HG02870 (cell line): Measurements from ENCODE around the gene MTMR1.

ENCODE experiments used
- ATAC-seq: cut with Tn5 transposase; IDR thresholded peaks from one replicate; pipeline ENCODE4 v1.9.1; 2021; ENCODE audit warnings: mild to moderate bottlenecking, moderate library complexity; ENCODE audit not compliant: unreplicated experiment

The MTMR1 gene

DNA sequence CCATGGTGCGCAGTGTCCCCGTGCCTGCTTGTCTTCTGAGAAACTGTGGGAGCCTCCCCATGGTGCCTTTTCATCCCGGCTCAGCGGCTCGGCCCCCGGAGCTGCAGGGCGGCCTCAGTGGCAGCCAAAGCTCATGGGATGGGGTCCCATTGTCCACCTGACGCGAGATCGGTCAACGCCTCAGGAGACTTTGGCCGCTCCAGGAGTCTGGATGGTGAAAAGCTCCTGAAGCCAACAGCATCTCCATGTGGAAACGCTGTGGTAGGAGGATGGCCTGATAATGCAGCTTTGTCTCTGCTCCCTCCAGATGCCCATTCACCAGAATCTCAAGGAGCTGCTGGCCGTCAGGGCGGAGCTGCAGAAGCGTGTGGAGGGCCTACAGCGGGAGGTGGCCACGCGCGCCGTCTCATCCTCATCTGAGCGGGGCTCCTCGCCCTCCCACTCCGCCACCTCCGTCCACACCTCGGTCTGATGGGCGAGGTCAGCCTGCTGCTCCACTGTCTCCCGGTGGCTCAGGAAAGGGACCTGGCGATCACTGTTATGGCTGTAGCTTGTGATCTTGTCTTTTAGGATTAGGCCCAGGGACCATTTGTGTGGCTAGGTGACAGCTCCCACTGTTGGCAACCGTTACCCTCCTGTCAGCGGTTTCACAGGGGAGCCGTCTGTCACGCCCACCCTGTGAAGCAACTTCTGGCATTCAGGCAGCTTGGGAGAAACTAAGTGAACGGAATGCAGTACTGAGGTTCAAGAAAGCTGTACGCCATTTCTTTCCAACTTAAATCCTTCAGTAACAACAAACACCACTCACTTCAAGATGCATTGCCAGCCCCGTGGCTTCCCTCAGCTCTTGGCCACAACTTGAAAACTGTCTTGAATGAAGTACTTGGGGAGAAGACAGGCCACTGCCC, 69.3 kb downstream of the MTMR1 start:
- ATAC-seq: no peak

DNA sequence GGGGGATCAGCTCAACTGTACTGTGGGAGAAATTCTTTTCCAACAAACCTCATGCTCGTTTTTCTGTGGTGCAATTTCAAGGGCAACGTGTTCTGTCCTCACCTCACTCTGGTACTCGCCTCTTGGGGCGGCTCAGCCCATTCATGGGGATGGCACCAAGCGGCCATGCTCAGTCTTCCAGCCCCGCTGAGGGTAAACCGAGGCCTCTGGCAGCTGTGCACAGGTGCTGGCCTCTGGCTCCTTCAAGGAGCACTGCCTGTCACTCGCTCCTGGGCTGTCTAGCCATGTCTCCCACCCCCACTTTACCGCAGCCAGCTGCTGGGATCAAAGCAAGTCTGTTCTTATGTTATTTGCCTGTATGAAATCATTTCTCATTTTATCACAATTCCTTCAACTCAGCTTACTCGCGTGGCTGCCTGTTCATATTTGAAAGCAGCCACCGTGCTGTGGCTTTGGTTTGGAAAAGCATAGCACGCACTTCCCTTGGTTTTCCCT, 70.2 kb downstream of the MTMR1 start:
- no peak for ATAC-seq

- no peak for ATAC-seq
Measured at GRCh38 chrX:150763810-150764209, 70.6 kb downstream of the MTMR1 start.

GRCh38 chrX:150765237-150765636, 72.0 kb downstream of the MTMR1 start:
- ATAC-seq: no peak

GRCh38 chrX:150765782-150766350, 72.7 kb downstream of the MTMR1 start:
- no peak for ATAC-seq

GRCh38 chrX:150766351-150767044, 73.3 kb downstream of the MTMR1 start:
- ATAC-seq: no peak

DNA sequence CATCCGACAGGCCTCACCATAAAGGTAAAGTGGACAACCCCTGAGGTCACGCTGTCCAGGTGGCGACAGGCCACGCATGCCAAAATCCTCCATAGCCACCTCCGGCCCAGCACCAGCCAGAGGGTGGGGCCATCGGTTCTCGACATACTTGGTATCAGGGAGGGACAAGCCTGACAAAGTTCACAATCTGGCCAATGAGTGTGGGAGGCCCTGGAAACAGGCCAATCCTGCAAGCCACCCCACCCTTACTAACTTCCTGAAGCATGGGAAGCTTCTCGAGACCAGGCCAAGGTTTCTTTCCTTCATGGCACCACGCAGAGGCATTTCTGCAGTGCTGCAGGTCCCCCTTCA, 73.8 kb downstream of the MTMR1 start:
- no peak for ATAC-seq

DNA sequence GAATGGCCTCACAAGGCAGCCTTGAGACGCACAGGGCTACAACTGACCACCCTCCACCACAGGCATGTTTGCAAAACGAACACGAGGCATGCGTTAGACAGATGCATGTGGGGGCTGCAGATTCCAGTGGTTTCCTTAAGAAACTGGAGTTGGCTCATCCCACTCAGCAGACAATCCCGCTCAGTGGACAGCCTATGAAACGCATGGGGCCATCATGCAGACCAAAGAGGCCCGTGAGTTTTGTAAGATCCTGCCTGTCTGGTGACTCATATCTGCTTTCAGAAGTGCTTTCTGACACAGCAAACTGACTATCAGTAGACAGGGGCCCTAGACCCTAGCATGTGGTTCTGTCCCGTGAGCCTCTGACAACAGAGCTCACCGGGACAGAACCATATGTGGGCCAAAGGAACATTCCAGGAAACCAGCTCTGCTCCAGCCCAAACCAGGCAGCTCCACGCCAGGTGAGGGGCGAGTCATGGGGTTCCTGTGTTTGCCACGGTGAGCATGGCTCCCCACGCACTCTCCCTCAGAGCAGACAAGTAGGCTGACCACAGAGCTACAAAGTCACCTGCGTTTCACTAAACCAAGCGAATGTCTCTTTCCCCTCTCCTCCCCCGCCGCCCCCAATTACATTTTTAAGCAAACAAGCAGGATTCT, 74.4 kb downstream of the MTMR1 start:
- ATAC-seq: peak; percentile 50

DNA sequence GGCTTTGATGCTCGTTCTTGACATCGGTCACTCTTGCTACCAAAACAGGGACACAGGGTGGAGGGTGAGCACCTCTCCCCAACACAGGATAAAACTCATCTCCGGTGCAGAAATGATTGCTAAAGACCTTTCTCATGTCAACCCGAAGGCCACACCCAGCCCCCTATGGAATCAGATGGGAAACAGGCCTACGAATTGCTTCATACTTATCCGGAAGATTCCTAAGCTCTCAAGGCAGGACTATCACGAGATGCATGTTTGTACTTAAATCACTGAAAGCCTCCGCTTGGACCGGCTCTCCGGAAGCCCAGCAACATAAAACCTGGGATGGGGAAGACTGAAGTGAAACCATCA, 74.9 kb downstream of the MTMR1 start:
- ATAC-seq: no peak

DNA sequence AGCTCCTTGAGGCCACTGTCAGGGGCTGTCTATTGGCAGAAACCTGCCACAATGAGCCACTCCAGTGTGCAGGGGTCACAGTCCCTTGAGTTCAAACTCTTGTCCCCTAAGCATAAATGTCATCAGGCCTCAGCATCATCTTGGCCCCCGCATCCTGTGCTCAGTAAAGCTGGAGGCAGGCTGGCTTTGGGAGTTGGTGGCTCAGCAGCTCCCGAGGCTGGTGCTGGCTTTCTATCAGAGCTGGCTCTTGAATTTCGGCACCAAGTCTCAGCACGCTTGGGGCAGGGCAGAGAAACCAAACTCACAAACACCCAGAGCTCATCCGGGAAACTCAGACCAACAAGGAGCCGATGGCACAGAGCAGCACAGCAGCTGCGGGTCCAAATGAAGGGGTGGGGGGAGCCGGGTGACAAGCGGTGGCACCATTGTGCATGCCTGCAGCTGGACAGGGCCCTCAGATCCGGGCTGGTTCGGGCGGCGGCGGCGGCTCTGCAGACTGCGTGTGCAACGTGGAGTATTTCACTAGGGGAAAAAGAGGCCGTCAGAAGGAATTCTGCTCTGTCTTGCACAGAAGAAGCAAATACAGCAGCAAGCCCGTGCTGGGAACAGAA, 75.5 kb downstream of the MTMR1 start:
- no peak for ATAC-seq

DNA sequence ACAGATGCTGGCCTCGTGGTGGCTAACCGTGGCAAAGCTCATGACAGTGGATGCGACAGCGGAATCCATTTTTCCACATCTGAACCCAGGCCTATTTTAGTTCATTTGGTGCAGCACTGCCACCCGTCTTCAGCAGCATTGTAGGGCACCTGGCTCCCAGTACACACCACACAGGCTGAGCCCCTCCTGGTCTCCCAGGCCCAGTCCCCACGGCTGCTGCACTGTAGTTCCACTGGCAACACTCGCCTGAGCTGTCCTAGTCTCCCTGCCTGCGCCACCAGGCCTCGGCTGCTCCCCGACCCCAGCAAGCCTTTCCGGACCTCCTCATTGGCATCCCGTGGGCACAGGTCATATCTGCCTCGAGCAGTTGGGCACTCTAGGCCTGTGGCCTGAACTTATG, 76.2 kb downstream of the MTMR1 start:
- ATAC-seq: no peak

- no peak for ATAC-seq
Measured at GRCh38 chrX:150770623-150771022, 77.4 kb downstream of the MTMR1 start.

DNA sequence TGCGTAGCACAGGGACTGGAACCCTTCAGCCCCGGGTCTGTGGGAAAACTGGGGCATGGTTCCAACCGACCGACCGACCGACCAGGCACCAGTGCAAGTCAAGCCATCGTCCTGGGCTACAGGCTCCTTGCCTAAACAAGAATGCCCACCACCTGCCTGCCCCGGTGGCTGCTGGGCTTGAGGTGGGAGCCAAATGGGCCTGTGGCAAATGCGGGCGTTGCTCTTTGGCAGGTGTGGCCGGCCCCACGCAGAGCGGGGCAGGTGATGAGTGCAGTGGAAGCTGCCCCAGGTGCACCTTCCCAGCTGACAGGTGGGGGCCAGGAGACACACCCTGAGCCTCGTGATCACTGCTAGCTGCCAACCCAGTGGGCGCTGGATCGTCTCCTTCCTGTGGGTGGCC, 77.9 kb downstream of the MTMR1 start:
- no peak for ATAC-seq

DNA sequence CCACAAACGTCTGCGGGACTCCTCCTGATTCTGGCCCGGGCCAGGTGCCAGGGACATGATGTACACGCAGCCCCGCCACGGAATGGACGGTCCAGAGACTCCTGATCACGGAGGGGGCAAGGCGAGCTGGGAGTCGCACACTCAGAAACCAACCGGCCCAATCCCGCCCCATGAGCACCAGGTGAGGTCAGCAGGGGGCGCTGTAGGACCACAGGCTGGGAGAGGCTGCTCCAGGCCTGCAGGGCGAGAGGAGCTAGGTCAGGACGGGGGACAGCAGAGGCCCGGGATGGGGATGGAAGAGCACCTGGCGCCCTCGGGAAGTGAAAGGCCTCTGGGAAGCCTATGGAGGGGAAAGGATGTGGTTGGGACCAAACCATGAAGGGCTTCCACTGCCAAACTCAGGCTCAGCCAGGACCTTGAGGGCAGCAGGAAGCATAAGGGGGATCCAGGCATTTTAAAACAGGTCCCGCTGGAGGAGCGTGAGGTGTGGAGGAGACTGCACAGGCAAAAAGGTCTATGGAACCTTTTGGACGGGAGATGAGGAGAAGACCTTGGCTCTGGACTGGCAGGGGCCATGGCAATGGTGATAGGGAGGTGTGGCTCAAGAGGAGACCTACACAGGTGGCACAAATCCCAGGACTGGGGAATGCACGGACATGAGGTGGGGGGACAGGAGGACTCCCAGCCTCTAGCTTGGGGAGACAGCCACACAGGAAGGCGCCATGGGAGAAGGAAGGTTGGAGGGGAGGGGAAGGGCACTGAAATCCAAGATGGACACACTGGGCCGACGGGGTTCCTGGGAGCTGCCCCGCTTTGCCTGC, 79.2 kb downstream of the MTMR1 start:
- ATAC-seq: peak; percentile 73

GRCh38 chrX:150773117-150773516, 79.9 kb downstream of the MTMR1 start:
- no peak for ATAC-seq

- ATAC-seq: no peak
Measured at GRCh38 chrX:150773634-150774033, 80.4 kb downstream of the MTMR1 start.

DNA sequence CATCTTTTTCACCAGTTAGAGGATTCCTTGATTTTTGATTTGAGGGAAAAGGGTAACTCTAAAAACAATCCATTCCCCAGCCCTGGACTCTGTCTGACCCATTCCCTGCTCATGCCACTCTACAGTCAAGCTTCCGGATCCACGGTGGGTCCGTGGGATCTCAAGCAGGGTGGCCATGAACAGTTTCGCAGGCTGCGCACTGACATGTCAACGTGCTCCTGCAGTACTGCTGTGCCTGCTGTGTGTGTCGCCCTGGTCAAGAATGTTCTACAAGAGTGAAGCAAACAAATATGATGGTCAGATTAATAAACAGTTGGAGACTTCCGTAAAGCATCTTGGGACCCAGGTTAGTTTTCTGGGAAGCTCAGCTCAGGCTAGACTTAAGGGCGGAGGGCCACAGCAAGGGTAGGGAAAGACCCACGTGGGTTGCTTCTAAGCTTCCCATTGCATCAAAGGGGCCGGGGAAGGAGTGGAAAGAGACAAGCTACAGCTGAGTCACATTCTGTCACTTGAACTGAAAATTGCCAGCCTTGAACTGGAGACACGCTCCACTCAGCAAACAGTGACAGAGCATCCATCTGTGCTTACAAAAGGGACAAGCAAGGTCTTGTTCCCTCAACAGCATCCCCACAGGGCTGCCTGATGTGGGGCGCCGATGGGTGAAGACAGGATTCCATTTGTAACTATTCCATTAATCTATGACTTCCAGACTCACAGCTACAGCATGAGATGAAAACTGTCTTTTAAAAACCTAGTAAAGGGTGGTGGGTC, 81.8 kb downstream of the MTMR1 start:
- ATAC-seq: no peak

- no peak for ATAC-seq
Measured at GRCh38 chrX:150775569-150776350, 82.6 kb downstream of the MTMR1 start.
